Skeletal muscle tissue (tissue), 4 donors: Measurements from ENCODE around the gene TRAF3IP1. TPM values are rescaled to one million over a fixed set of nuclear protein-coding genes. Genes with fewer than 3 reads are reported as not detected.

Source experiments
- H3K27ac ChIP-seq: one replicate; pipeline ENCODE4 v1.7.0; 2013; ENCODE audit warnings: mild to moderate bottlenecking, low read depth, low read length, inconsistent platforms
- H3K27me3 ChIP-seq, 3 donors: one replicate each; pipeline ENCODE4 v1.7.0; 2013; ENCODE audit warnings: low read length in 3 of 3; ENCODE audit not compliant: control insufficient read depth in 3 of 3, insufficient read depth in 3 of 3
- H3K36me3 ChIP-seq, 3 donors: one replicate each; pipeline ENCODE4 v1.7.0; 2013; ENCODE audit warnings: low read length in 3 of 3; ENCODE audit not compliant: control insufficient read depth in 3 of 3, insufficient read depth in 3 of 3
- H3K4me1 ChIP-seq, 3 donors: one replicate each; pipeline ENCODE4 v1.7.0; 2013; ENCODE audit warnings: low read length in 3 of 3, mild to moderate bottlenecking in 3 of 3; ENCODE audit not compliant: control insufficient read depth in 3 of 3, insufficient read depth in 3 of 3
- H3K4me3 ChIP-seq, 3 donors: one replicate each; pipeline ENCODE4 v1.7.0; 2013; ENCODE audit warnings: low read length in 3 of 3
- H3K9ac ChIP-seq, 3 donors: one replicate each; pipeline ENCODE4 v1.7.0; 2013; ENCODE audit warnings: low read length in 3 of 3, mild to moderate bottlenecking in 3 of 3, moderate library complexity in 2 of 3, low read depth in 1 of 3
- H3K9me3 ChIP-seq, 3 donors: one replicate each; pipeline ENCODE4 v1.7.0; 2013; ENCODE audit warnings: low read length in 3 of 3; ENCODE audit not compliant: control insufficient read depth in 3 of 3
- total RNA-seq: library from RNA; depleted of rRNA; stranded (reverse); fragments of >200 nt; gene quantifications from one replicate; pipeline ENCODE4 v1.2.3, GENCODE V29; 2014
- donor health status: Osteomylitis.

TRAF3IP1 gene
- total RNA-seq, 1 donor from 2014 or later, result 4.2 TPM

DNA sequence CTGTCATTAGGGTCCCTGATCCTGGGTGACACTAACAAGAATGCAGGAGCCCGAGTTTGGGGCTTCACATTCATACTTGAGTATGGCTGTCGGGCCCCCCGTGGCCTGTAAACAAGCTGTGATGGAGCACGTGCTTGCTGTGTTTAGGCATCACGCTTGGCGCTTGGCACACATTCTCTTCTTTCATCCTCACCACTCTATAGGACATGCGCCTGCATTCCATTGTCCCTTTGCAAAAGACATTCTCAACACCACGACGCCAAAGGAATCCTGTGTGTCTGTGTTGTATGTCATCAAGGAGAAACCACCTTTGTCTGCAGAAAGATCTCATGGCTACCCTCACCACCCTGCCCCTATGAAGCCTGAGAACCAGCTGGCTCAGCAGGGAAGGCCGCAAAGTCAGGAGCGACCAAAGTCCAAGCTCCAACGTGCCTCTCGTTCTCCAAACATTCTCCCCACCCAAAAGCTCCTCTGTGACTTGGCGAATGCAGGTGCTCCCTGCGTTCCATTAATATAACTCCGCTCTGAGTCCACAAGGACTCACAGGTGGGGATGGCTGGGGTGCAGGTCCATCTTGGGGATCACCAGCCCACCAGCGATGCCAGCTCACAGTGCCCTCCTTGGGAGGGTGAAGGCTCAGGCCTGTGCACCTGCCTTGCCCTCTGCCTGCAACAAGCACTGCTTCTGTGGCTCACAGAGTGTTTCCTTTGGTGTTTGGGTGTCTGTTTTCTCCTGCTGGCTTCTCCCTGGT lies 25.8 kb upstream of the TRAF3IP1 start:
- Histone ChIP-seq H3K27me3 (peaks cover 0 to 7% (median 0%) of the 10 kb centered on the region in 3 donors), H3K27ac (no peak overlapping the region), H3K4me3 (no peak overlapping the region)

DNA sequence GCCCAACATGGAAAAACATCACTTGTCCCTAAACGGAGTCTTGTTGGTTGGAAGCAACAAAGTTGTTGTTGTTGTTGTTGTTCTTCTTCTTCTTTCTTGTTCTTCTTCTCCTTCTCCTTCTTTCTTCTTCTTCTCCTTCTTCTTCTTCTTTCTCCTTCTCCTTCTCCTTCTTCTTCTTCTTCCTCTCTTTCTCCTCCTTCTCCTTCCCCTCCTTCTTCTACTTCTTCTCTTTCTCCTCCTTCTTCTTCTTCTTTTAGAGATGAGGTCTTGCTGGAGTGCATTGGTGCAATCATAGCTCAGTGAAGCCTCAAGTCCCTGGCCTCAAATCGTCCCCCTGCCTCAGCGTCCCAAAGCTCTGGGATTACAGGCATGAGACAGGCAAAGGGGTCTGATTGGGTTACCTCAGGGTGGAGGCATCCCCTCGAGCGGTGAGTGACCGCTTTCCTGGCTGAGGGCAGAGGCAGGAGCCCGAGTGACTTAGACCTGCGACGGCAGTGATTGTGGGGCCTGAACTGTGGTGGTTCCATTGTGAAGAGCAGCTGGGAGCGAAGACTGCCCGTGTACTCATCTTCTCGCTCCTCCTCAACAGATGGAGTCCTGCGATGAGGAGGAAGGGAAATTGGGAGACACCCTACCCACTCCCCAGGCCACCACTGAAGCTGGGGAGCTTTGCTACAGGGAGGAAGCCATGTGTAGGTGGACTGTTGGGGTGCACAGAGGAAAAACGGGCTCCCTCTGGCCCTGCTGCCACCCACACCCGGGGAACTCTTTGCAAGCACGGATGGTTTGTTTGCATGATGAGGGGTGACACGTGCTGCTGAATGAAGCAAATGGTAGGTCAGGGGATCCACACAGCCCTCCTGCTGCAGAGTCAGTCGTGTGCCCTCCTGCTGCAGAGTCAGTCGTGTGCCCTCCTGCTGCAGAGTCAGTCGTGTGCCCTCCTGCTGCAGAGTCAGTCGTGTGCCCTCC lies 24.9 kb upstream of the TRAF3IP1 start:
- Histone ChIP-seq H3K4me3 (no peak overlapping the region), H3K27ac (no peak overlapping the region)

More for the DNA sequence above, 25.8 kb upstream of the TRAF3IP1 start:
- H3K9me3 ChIP-seq, result no peaks in the 10 kb centered on the region
- no peak overlapping the region for H3K9ac ChIP-seq
- H3K36me3 ChIP-seq, result no peaks in the 10 kb centered on the region
- peaks cover 2 to 7% (median 3%) of the 10 kb centered on the region in 3 donors for H3K4me1 ChIP-seq

DNA sequence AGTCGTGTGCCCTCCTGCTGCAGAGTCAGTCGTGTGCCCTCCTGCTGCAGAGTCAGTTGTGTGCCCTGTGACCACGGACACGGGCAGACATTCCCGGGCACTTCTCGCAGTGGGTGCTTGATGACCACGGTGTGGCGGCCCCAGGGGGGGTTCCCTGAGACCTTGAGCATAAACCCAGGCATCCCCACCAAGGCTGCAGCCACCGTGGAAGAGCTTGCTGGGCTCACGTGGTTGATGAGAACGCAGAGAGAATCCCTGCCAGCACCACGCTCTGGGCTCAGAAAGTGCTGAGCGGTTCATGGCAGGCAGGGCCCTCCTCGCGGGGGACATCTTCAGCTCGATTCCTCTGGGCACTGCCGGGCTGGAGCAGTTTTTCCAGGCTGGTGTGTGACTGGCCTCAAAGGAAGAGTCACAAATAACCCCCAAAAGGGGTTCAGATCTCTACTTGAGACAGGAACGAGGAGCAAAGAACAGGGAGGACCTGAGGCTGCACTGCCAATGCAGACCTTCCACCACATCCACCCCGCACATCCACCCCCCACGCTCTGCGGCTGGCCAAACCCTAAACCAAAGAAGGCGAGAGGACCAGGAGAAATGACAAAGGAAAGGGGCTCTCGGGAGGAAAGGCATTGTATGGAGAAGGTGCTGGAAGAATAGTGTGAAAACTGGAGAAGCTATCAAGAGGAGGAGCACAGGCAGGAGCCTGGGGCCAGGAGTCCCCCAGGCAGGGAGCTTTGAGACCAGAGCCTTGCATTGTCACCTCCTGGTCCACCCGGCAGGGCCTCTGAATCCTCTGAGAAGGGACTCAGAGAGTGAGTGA lies 23.5 kb upstream of the TRAF3IP1 start:
- no peak overlapping the region for H3K27ac ChIP-seq
- H3K9me3 ChIP-seq, result no peaks in the 10 kb centered on the region
- no peaks in the 10 kb centered on the region for H3K36me3 ChIP-seq
- H3K4me1 ChIP-seq, result peaks cover 0 to 6% (median 3%) of the 10 kb centered on the region in 3 donors
- H3K9ac ChIP-seq, result no peak overlapping the region
- peaks cover 0 to 7% (median 0%) of the 10 kb centered on the region in 3 donors for H3K27me3 ChIP-seq
- H3K4me3 ChIP-seq, result no peak overlapping the region

More for the DNA sequence above, 24.9 kb upstream of the TRAF3IP1 start:
- H3K36me3 ChIP-seq, result no peaks in the 10 kb centered on the region
- H3K4me1 ChIP-seq, result peaks cover 0 to 6% (median 3%) of the 10 kb centered on the region in 3 donors
- H3K9ac ChIP-seq, result no peak overlapping the region
- peaks cover 0 to 7% (median 0%) of the 10 kb centered on the region in 3 donors for H3K27me3 ChIP-seq
- H3K9me3 ChIP-seq, result no peaks in the 10 kb centered on the region

DNA sequence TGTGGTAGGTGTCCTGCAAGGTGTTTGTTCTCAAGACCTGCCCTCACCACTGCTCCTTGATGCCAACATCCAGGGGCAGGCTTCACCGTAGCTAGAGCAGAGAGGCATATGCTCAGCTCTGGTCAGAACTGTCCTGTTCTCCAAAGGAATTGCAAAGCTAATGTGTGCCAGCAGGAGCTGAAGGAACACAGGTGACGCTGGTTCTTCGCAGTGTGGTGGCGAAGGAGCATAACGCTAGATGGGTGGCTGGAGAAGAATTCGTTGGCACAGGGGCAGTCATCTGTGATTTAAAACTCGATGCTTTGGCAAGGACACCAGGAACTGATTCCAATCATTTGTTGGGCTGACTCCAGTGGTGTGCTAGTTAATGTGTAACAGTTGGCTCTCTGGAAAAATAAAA lies 20.5 kb upstream of the TRAF3IP1 start:
- no peak overlapping the region for H3K4me3 ChIP-seq
- peaks cover 0 to 6% (median 3%) of the 10 kb centered on the region in 3 donors for H3K4me1 ChIP-seq
- H3K9me3 ChIP-seq, result no peaks in the 10 kb centered on the region
- H3K27ac ChIP-seq, result no peak overlapping the region
- H3K36me3 ChIP-seq, result no peaks in the 10 kb centered on the region
- no peak overlapping the region for H3K9ac ChIP-seq
- peaks cover 0 to 5% (median 0%) of the 10 kb centered on the region in 3 donors for H3K27me3 ChIP-seq

DNA sequence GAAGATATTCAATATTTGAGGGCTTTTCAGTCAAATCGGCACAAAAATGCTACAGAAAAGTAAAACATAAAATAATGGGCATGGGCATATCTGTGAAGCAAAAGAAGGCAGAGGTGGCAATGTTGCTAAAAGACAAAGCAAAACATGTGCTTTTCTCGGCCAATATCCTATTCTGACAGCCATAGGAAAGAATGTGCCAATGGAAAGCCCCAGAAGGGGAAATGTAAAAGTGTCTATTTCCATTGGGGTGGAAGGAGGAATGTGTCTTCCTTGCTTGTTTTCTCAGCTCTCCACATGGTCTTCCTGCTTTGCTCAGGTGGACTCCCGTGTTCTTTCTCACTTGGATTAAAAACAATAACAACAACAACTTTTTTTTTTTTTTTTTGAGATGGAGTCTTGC lies 18.2 kb upstream of the TRAF3IP1 start:
- Histone ChIP-seq H3K27ac (no peak overlapping the region), H3K27me3 (peaks cover 0 to 3% (median 0%) of the 10 kb centered on the region in 3 donors), H3K9me3 (no peaks in the 10 kb centered on the region), H3K4me1 (peaks cover 0 to 6% (median 3%) of the 10 kb centered on the region in 3 donors), H3K4me3 (no peak overlapping the region), H3K9ac (no peak overlapping the region), H3K36me3 (no peaks in the 10 kb centered on the region)

DNA sequence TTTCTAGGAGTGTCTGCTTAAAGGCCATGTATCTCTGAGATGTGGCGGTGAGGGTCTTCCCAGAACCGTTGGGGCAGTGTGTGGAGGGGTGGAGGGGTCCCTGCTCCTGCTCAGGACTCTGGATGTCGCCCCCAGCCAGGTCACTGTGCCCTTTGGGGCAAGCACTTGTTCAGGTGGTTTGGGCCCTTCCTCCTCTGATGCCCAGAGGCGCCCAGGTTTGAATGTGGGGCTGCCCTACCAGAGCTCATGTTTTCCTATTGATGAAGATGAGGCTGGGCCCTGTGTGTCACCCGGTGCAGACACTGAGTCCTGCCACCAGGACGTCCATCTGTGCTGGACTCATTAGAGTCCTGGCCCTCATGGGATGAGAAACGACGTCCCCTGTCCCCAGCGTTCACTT lies 17.6 kb upstream of the TRAF3IP1 start:
- Histone ChIP-seq H3K4me1 (peaks cover 0 to 6% (median 3%) of the 10 kb centered on the region in 3 donors), H3K4me3 (no peak overlapping the region), H3K27me3 (peaks cover 0 to 3% (median 0%) of the 10 kb centered on the region in 3 donors), H3K9ac (no peak overlapping the region), H3K27ac (no peak overlapping the region), H3K36me3 (no peaks in the 10 kb centered on the region), H3K9me3 (no peaks in the 10 kb centered on the region)

DNA sequence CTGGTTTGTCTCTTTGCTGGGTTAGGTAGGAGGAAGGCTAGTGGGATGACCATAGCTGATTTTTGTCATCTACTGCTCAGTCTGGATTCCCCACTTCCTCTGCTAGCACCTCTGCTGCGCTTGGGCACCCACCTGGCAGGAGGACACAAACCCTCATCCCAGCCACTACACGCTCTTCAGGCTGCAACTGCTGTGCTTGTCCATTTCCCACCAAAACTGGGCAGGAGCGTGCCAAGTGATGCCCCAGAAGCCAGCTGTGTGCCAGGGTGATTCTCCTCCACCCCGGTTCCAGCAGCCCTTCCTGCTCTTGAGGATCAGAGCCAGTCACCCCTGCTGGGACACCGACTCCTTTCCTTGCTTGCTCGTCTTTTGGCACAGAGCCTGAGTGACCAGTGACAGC lies 16.2 kb upstream of the TRAF3IP1 start:
- Histone ChIP-seq H3K27ac (no peak overlapping the region), H3K9ac (no peak overlapping the region), H3K36me3 (no peaks in the 10 kb centered on the region), H3K4me3 (no peak overlapping the region), H3K9me3 (no peaks in the 10 kb centered on the region), H3K27me3 (peaks cover 0 to 3% (median 0%) of the 10 kb centered on the region in 3 donors), H3K4me1 (peaks cover 0 to 6% (median 3%) of the 10 kb centered on the region in 3 donors)

DNA sequence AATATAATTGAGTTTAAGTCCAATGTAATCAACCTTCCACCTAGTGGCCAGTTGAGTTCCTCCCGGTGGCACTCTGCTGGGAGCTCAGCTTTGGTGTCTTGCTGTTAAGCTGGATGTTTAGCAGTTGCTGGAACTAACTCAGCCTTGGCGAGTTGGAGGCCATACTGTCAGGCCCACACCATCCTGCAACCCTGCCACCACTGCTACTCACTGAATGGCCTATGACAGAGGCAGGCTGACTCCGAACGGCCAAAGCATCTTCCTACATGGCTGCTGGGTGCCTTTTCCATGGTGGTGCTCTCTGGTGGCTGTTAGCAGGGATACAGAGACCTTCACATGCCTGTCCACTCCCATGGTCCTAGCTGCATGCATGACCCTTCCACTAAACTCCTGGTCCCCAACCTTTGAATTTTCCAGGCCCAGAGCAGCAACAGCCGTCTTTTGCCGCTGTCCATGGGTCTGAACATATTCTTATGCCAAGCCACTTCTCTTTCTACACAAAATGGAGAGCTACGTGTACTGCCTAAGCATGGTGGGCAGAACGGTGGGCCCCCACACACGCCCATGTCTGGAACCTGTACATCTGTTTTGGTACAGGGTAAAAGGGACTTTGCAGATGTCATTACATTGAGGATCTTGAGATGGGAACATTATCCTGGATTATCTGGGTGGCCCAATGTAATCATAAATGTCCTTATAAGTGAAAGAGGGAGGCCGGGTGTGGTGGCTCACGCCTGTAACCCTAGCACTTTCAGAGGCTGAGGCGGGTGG lies 15.0 kb upstream of the TRAF3IP1 start:
- no peaks in the 10 kb centered on the region for H3K9me3 ChIP-seq
- no peak overlapping the region for H3K4me3 ChIP-seq
- H3K27ac ChIP-seq, result no peak overlapping the region
- H3K9ac ChIP-seq, result no peak overlapping the region
- H3K36me3 ChIP-seq, result no peaks in the 10 kb centered on the region
- H3K27me3 ChIP-seq, result peaks cover 0 to 3% (median 0%) of the 10 kb centered on the region in 3 donors
- H3K4me1 ChIP-seq, result no peaks in the 10 kb centered on the region
